ENCODE measurements around the gene ZNF470.
A peak's percentile ranks its signal among the peaks of the same experiment; 100 is the strongest.

The ZNF470 gene

DNA sequence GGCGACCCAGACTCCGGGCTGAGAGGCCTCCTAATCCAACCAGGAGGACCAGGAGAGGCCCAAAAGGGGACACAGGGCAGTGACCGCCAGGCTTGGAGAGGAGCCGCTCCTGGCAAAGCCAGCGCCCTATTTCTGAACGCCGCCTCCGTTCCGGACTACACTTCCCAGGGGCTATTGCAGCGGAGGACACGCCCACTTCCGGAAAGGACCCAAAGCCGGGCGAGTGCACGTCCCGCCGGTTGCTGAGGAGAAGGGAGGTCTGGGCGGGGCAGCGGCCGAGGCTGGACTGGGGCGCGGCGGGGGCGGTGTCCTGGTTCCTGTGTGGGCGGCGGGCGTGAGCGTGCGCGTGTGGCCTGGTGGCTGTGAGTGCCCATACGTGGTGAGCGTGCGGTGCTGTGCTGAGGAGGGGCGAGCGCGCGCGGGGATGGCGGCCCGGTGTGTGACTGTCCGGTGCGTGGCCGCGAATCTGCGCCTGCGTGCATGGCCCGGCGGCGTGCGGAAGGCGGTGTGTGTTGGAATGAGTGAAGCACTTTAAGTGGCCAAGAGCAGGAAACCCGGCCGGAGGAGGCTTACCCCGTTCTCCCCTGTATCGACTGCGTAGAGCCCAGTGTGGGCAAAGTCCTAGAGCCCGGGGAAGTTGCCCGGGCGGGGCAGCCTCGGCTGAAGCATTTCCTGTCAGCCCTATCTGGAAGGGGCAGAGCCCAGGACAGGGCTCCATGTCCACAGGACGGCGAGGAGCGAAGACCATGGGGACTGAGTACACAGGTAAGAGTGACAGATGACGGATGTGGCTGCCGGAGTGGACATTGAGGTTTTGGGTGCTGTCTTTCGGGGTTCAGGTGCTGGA lies at the start of gene ZNF470:
ZNF470 (plus strand) TSS at position 195 of the 847 bp plus-strand sequence. CDS start 2,844 bp downstream, outside the sequence.
- peak; percentile 90 for DNase-seq

DNA sequence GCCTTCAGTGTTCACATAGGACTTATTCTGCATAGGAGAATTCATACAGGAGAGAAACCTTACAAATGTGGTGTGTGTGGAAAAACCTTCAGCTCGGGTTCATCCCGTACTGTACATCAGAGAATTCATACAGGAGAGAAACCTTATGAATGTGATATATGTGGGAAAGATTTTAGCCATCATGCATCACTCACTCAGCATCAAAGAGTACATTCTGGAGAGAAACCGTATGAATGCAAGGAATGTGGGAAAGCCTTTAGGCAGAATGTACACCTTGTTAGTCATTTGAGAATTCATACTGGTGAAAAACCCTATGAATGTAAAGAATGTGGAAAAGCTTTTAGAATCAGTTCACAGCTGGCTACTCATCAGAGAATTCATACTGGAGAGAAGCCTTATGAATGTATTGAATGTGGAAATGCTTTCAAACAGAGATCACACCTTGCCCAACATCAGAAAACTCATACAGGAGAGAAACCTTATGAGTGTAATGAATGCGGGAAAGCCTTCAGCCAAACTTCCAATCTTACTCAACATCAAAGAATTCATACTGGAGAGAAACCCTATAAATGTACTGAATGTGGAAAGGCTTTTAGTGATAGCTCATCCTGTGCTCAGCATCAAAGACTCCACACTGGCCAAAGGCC lies 41.9 kb upstream of the ZNF470 start:
- no peak for DNase-seq

DNA sequence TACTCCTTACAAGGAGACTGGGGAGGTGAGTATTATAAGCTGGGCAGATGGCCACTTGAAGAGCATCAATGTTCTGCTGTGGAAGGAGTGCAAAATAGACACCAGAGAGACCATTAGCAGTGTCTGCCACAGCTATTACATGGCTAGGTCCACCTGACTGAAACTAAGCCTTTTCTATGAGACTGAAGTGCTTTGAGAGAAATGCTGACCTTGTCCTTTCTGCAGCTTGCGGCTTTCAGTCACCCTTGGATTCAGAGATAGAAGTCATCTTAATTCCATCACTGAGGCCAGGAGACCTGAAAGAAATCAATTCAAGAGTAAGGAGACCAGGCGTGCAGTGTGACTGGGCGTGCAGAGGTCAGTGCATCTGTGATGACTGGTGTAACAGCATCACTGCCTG lies 29.8 kb upstream of the ZNF470 start:
- no peak for DNase-seq

DNA sequence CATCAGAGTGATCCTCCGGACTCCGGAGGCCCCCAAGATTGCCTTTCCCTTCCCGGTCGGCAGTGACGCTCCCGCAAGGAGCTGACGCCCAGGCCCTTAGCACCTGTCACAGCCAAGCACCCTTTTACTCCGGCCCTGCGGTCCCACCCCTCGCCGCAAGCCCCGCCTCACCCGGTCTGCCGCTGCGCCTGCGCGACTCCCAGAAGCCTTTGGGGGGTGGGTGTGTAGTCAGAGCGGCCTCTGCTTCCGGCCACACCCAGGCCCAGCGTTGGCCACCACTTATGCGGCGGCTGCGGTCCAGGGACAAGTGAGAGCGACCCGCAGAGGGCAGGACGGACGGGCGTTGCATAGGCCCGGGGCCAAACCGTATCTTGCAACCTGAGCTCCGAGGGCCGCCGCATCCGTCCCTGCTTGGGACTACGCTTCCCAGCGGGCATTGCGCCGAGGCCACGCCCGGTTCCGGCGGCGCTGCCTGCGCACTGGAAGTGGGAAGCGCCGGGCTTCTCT lies 29.0 kb upstream of the ZNF470 start:
- peak; percentile 91 for DNase-seq

DNA sequence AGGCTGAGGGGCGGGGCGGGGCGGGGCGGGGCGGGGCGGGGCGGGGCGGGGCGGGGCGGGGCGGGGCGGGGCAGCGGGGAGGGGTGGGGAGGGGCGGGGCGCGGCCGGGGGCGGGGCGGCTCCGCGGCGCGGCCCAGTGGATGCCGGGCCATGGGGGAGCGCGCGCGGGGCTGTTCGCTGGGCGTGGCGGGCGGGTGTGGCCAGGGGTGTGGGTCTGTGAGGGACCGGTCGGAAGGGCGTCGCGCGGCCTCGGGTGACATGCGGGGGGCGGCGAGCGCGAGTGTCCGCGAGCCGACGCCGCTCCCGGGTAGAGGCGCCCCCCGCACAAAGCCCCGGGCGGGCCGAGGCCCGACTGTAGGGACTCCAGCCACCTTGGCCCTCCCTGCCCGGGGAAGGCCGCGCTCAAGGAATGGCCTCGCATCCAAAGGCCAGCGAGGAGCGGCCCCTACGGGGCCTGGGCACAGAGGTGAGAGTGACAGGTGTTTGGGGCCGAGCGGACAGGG lies 28.5 kb upstream of the ZNF470 start, which contains the start of gene ZFP28:
ZFP28 (plus strand) TSS at position 188 of the 503 bp plus-strand sequence; CDS start at position 259, 71 bp downstream.
- DNase-seq: peak; percentile 75

DNA sequence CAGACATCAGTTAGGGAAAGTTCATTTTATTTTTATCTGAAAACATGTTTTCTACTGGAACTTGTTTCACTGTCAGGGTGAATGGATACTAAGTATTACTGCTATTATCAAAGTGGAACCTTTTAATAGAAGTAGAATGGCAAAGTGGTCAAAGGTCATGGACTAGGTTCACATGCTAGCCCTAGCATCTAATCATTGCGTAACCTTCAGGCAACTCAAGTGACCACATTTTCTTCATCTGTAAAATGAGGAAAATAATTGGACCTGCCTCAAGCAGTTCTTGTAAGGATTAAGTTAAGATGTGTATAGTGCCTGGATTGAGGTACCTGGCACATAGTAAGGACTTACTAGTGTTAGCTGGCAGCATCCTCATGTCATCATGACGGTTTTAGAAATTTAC lies 23.5 kb upstream of the ZNF470 start:
- DNase-seq: no peak

DNA sequence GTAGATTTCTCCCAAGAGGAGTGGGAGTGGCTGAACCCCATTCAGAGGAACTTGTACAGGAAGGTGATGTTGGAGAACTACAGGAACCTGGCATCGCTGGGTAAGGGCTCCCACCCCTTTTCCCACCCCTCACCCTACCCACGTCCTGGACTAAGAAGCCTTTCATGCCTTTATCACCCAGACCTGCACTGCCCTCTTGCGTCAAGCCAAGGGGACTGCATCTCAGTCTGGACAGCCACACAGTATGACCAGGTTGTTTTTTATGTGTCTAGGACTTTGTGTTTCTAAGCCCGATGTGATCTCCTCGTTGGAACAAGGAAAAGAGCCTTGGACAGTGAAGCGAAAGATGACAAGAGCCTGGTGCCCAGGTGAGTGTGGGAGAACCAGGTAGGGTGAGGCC lies 19.7 kb upstream of the ZNF470 start:
- DNase-seq: no peak

DNA sequence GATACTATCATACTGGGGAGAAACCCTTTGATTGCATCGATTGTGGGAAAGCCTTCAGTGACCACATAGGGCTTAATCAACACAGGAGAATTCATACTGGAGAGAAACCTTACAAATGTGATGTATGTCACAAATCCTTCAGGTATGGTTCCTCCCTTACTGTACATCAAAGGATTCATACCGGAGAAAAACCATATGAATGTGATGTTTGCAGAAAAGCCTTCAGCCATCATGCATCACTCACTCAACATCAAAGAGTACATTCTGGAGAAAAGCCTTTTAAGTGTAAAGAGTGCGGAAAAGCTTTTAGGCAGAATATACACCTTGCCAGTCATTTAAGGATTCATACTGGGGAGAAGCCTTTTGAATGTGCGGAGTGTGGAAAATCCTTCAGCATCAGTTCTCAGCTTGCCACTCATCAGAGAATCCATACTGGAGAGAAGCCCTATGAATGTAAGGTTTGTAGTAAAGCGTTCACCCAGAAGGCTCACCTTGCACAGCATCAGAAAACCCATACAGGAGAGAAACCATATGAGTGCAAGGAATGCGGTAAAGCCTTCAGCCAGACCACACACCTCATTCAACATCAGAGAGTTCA lies 12.9 kb upstream of the ZNF470 start:
- DNase-seq: no peak

DNA sequence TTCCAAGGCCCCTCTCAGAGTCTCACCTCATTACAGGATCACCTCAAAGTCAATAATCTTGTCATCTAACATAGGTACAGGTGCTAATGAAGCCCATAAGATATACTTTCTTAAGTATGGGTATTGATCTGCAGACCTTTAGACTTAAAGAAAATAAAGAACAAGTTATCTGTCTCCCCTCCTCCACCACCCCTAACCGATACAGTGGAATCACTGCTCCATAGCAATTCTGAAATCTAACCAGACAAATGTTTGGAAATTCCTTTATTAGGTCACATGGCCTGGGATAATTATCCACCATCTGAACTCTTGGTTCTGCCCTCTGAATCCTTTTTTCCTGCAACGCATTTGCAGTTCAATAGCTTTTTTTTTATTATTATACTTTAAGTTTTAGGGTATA lies 4.5 kb upstream of the ZNF470 start:
- no peak for DNase-seq

DNA sequence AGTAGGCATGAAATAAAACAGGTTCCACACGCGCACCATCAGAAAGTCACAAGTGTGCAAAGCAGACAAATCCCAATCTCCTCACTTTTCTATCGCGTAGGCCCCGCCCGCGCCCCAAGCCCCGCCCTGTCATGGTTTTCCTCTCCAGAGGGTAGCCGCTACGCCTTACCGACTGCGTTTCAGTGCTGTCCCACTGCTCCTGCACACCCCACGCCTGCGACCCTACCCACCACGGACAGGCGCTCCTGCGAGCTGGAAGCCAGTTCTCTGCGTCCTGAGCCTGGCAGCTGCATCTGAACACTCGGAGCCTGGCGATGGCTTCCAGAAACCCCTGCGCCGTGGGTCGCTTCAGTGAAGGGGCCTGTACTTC lies 379 bp upstream of the ZNF470 start:
- DNase-seq: peak; percentile 39

DNA sequence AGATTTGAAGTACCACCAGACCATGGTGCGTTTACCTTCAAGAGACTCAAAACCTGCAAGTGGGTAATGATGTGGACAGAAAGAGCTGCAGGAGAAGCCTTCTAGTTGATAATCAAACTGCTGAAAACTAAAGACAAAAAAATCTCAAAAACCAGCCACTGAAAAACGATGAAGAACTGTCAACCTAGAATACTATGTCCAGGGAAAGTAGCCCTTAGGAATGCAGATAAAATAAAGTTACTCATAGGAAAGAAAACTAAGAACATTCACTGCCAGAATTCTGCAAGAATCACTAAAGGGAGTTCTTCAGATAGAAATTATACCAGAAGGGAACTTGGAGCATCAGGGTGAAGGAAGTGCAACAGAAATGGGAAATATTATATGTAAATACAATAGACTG lies 5.3 kb downstream of the ZNF470 start:
- DNase-seq: no peak

DNA sequence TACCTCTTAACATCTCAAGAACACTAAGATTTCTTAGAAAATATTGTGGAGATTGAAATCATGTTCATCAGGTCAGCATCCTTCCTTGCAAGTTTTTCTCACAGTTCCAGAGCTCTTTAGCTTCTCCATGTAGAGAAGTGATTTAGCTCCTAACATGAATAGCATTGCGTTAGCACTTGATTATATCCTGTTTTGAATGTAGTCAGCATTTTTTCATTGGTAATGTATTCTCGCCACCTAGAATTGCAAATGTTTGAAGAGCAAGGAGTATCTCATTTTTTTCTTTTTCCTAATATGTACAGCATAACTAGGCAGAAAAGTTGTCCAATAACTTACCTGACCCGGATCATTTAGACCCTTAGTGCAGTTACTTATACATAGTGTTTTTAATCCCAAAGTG lies 6.6 kb downstream of the ZNF470 start:
- DNase-seq: no peak

DNA sequence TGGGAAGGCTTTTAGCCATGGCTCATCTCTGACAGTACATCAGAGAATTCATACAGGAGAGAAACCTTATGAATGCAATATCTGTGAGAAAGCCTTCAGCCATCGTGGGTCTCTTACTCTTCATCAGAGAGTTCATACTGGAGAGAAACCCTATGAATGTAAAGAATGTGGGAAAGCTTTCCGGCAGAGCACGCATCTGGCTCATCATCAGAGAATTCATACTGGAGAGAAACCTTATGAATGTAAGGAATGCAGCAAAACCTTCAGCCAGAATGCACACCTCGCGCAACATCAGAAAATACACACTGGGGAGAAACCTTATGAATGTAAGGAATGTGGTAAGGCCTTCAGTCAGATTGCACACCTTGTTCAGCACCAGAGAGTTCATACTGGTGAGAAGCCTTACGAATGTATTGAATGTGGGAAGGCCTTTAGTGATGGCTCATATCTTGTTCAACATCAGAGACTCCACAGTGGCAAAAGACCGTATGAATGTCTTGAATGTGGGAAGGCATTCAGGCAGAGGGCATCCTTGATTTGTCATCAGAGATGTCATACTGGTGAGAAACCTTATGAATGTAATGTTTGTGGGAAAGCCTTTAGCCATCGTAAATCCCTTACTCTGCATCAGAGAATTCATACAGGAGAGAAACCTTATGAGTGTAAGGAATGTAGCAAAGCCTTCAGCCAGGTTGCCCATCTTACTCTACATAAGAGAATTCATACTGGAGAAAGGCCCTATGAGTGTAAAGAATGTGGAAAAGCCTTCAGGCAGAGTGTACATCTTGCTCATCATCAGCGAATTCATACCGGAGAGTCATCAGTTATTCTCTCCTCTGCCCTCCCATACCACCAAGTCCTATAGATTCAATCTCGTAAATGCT lies 10.7 kb downstream of the ZNF470 start:
- no peak for DNase-seq

DNA sequence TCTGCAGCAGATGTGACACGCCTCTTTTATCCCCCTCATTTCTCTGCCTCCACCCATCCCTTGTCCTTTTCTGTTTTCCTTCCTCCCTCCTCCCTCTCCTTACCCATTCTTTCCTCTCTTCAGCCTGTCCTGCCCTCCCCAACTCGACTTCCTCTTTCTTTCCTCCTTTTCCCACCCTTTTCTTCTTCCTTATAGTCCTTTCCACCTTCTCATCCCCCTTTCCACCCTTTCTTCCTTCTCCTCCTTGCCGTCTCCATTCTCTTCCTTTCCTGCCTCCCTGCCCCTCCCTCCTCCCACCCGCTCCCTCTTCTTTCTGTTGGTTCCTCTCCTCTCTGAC lies 27.1 kb downstream of the ZNF470 start:
- DNase-seq: no peak

DNA sequence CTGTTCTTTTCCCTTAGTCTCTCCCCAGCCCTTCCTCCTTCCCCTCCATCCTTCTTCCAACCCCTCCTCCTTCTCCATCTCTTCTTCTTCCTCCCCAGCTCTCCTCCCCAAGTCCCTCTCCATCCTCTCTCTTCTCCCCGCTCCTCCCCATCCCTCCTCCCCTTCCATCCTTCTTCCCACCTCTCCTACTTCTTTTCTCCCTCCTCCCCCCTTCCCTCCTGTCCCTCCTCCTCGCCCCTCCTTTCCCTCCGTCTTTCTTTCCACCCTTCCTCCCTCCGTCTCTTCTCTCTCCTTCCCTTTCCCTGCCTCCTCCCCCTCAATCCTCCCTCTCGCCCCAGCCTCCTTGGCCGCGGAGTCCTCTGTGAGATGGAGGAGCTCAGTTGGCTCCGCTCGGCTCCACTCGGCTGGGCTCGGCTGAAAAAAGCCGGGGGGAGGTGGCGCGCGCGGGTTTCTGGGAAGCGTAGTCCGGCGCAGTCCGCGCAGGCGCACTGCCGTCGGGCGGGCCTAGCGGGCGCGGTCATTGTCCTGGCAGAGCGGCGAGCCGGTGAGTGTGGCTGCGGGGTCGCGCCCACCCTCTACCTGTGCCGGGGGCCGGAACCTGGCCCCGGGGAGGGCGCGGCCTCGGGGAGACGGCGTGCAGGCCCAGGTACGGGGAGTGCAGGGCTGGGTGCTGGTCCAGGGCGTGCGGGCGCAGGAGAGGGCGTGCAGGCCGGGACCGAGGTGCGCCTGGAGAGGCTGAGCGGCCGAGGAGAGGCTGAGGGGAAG lies 27.7 kb downstream of the ZNF470 start, which contains the start of gene ZNF71:
ZNF71 (plus strand) TSS at position 520 of the 765 bp plus-strand sequence. CDS start 6,257 bp downstream, outside the sequence.
- peak; percentile 90 for DNase-seq

DNA sequence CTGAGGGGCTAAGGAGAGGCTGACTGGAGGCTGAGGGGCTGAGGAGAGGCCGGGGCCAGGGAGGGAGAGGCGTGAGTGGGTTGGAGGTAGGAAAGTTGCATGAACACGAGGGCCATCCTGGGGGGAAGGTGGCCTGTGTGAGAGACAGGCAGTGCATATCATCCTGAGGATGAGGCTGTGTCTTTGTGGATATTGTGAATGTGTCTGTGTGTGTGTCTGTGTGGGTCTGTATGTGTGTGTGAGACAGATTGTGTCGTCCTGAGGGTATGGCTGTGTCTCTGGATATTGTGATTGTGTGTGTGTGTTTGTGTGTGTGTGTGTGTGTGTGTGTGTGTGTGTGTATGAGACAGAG lies 28.3 kb downstream of the ZNF470 start:
- DNase-seq: no peak

DNA sequence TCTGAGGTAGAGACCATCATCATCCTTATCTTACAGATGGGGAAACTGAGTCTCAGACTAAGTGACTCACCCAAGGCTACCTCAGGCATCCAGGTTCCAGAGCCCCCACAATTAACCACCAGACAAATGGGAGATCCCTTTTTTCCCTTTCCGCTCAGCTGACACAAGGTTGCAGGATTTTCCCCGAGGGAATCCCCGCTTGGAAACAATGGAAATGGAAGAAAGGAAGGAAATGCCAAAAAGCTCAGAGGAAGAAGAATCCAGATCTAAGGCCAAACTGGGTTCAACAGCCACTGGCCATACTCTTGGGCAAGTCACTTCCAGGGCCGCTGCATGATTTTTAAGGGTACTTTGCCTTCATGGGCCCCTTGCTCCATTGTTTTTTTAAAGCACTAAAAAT lies 29.4 kb downstream of the ZNF470 start:
- DNase-seq: no peak

DNA sequence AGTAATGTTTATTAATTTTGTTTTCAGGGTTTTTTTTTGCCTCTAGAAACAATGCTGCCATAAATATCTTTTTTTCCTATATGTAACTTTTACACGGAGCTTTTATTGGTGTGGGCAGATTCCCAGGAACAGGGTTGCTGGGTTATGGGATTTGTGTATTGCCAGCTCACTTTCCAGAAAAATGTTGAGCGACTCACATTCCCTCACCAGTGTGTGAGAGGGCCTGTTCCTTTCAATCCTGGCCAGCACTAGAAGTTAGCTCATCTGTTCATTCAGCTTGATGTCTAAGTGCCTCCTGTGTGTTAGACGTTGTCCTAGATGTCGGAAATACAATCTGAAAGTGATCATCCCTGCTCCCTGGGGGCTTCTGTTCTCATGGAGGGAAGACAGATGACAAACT lies 30.4 kb downstream of the ZNF470 start:
- no peak for DNase-seq

DNA sequence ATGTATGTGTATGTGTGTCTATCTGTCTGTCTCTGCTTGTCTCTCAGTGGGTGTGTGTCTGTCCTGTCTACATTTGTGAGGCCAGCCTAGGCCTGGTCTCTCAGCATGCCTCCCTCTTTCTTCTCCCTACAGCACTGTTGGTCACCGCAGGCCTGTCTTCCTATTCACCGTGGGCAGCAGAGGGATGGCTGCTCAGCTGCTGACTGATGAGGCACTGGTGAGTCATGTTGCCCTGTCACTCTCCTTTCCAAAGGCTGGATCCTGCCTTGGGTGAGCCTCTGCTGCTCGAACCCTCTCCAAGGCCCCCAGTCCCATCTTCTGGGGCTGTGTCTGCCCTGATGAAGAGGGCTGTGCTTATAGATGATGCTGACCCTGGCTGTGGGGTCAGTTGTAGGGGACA lies 34.1 kb downstream of the ZNF470 start:
- no peak for DNase-seq

DNA sequence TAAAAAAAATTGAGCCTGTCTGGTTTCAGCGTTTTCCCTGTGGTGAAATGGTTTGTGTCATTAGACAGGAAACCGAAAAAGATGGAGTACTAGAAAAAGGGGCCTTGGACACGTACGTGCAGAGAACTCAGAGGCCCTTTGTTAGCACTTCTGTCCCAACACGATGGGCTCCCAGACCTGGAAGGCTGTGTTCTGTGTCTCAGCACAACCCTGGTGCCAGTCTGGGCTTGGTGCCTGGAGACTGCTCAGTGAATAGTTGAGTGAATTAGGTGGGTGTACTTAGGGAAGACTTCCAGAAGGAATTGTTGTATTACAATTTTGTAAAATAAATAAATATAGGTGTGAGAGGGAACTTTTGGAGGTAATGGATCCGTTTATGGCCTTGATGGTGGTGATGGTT lies 36.6 kb downstream of the ZNF470 start:
- no peak for DNase-seq

DNA sequence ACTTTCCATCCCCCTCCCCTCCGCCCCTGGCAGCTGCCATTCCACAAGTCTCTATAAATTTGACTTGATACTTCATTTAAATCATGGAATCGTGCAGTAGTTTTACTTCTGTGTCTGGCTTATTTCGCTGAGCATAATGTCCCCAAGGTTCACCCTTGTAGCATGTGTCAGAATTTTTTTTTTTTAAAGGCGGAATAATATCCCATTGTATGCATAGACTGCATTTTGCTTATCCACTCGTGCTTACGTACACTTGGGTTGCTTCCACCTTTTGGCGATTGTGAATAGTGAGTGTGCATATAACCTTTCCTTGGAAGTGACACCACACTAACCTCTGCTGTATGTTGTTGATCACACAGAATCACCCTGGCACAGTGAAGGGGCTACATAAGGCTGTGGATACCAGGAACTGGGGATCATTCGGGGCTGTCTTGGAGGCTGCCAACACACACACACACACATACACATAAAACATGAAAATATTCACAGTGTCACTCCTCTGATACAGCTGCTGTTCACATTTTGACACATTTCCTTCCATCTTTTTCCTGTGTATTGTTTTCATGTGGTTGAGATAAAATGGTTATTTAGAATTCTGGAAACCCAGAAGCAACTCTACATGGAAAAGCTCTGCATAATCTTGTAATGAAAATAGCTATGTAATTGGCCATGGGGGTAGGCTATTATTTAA lies 41.2 kb downstream of the ZNF470 start:
- DNase-seq: no peak
